H9 (cell line): ENCODE data around the gene FAM240A. TPM values are rescaled to one million over a fixed set of nuclear protein-coding genes. Genes with fewer than 3 reads are reported as not detected.

Source experiments
- DNase-seq: peaks from one replicate; pipeline ENCODE4 v3.0.0-alpha.2; 2017
- H2AFZ ChIP-seq: one replicate; pipeline ENCODE4 v1.6.1; 2013; ENCODE audit warnings: mild to moderate bottlenecking, low read length, control low read depth, moderate library complexity
- H2AK5ac ChIP-seq: 2 replicates; pipeline ENCODE4 v1.6.1; 2013; ENCODE audit warnings: low read length, control low read depth, mixed read lengths; ENCODE audit not compliant: insufficient read length
- H2BK120ac ChIP-seq: one replicate; pipeline ENCODE4 v1.6.1; 2013; ENCODE audit warnings: low read depth, mild to moderate bottlenecking, low read length, control low read depth, inconsistent platforms; ENCODE audit not compliant: poor library complexity, severe bottlenecking
- H2BK12ac ChIP-seq: 2 replicates; pipeline ENCODE4 v1.6.1; 2013; ENCODE audit warnings: low read length, control low read depth, mixed read lengths, low read depth; ENCODE audit not compliant: insufficient read length
- H2BK15ac ChIP-seq: 2 replicates; pipeline ENCODE4 v1.6.1; 2013; ENCODE audit warnings: low read depth, low read length, control low read depth
- H2BK20ac ChIP-seq: one replicate; pipeline ENCODE4 v1.6.1; 2013; ENCODE audit warnings: low read depth, mild to moderate bottlenecking, low read length, control low read depth, inconsistent platforms; ENCODE audit not compliant: poor library complexity, severe bottlenecking
- H2BK5ac ChIP-seq: 2 replicates; pipeline ENCODE4 v1.6.1; 2013; ENCODE audit warnings: low read length, control low read depth, mixed read lengths; ENCODE audit not compliant: insufficient read length
- H3K14ac ChIP-seq: 2 replicates; pipeline ENCODE4 v1.6.1; 2013; ENCODE audit warnings: low read length, control low read depth; ENCODE audit not compliant: insufficient read depth
- H3K18ac ChIP-seq: 2 replicates; pipeline ENCODE4 v1.6.1; 2013; ENCODE audit warnings: low read depth, mild to moderate bottlenecking, mixed read lengths, low read length, control low read depth; ENCODE audit not compliant: insufficient read length
- H3K23ac ChIP-seq: 2 replicates; pipeline ENCODE4 v1.6.1; 2013; ENCODE audit warnings: low read length, control low read depth, mixed read lengths, low read depth; ENCODE audit not compliant: insufficient read length
- H3K23me2 ChIP-seq: 2 replicates; pipeline ENCODE4 v1.6.1; 2013; ENCODE audit warnings: low read depth, mild to moderate bottlenecking, mixed read lengths, low read length, control low read depth; ENCODE audit not compliant: insufficient read length, poor library complexity, severe bottlenecking
- H3K27ac ChIP-seq: 2 replicates; pipeline ENCODE4 v1.5.1; 2013; ENCODE audit warnings: low read length, control low read depth, mixed read lengths, low read depth; ENCODE audit not compliant: insufficient read length
- H3K27me3 ChIP-seq: 2 replicates; pipeline ENCODE4 v1.6.1; 2013; ENCODE audit warnings: low read length, control low read depth, inconsistent platforms; ENCODE audit not compliant: insufficient read depth
- H3K4ac ChIP-seq: 2 replicates; pipeline ENCODE4 v1.6.1; 2013; ENCODE audit warnings: low read depth, mild to moderate bottlenecking, control low read depth, inconsistent platforms, low read length, moderate library complexity
- H3K4me1 ChIP-seq: 2 replicates; pipeline ENCODE4 v1.6.1; 2013; ENCODE audit warnings: low read length, control low read depth, inconsistent platforms; ENCODE audit not compliant: insufficient read depth
- H3K4me2 ChIP-seq: 2 replicates; pipeline ENCODE4 v1.6.1; 2013; ENCODE audit warnings: low read length, control low read depth, mixed read lengths; ENCODE audit not compliant: insufficient read length, insufficient read depth
- H3K56ac ChIP-seq: 2 replicates; pipeline ENCODE4 v1.6.1; 2013; ENCODE audit warnings: low read depth, mild to moderate bottlenecking, mixed read lengths, low read length, control low read depth; ENCODE audit not compliant: insufficient read length
- H3K79me1 ChIP-seq: 2 replicates; pipeline ENCODE4 v1.6.1; 2013; ENCODE audit warnings: low read depth, mild to moderate bottlenecking, moderate library complexity, low read length, control low read depth, inconsistent platforms; ENCODE audit not compliant: insufficient read depth, poor library complexity, severe bottlenecking
- H3K79me2 ChIP-seq: 2 replicates; pipeline ENCODE4 v1.6.1; 2013; ENCODE audit warnings: low read length, control low read depth, inconsistent platforms; ENCODE audit not compliant: insufficient read depth
- H3K9ac ChIP-seq: 2 replicates; pipeline ENCODE4 v1.6.1; 2013; ENCODE audit warnings: low read length, control low read depth, mixed read lengths; ENCODE audit not compliant: insufficient read length; ENCODE audit errors: extremely low read depth
- H3K9me3 ChIP-seq: one replicate; pipeline ENCODE4 v1.6.1; 2013; ENCODE audit warnings: low read depth, low read length, inconsistent platforms; ENCODE audit not compliant: control insufficient read depth
- H3T11ph ChIP-seq: one replicate; pipeline ENCODE4 v1.6.1; 2013; ENCODE audit warnings: mild to moderate bottlenecking, low read length, control low read depth, inconsistent platforms
- H4K20me1 ChIP-seq: one replicate; pipeline ENCODE4 v1.6.1; 2013; ENCODE audit not compliant: control insufficient read depth, insufficient read length, insufficient read depth
- H4K5ac ChIP-seq: 2 replicates; pipeline ENCODE4 v1.6.1; 2013; ENCODE audit warnings: low read depth, mild to moderate bottlenecking, mixed read lengths, low read length, control low read depth; ENCODE audit not compliant: insufficient read length
- H4K8ac ChIP-seq: replicated peaks from 2 replicates; pipeline ENCODE4 v1.6.1; 2013; ENCODE audit warnings: low read length, control low read depth, mixed read lengths, low read depth; ENCODE audit not compliant: insufficient read length
- H4K91ac ChIP-seq: 2 replicates; pipeline ENCODE4 v1.6.1; 2013; ENCODE audit warnings: low read depth, mild to moderate bottlenecking, moderate library complexity, mixed read lengths, low read length, control low read depth; ENCODE audit not compliant: insufficient read length
- H3K27ac Mint-ChIP-seq, 3 experiments: 2 replicates in 2 of 3; 3 replicates in 1 of 3; pipeline ENCODE4 v1.8.0; 2020 to 2021; ENCODE audit warnings: mixed read lengths in 3 of 3, mild to moderate bottlenecking in 1 of 3, moderate library complexity in 1 of 3
- H3K27me3 Mint-ChIP-seq: 2 replicates; pipeline ENCODE4 v1.8.0; 2021; ENCODE audit warnings: low read depth, mild to moderate bottlenecking, moderate library complexity, mixed read lengths
- H3K36me3 Mint-ChIP-seq, 3 experiments: 2 replicates in 2 of 3; 3 replicates in 1 of 3; pipeline ENCODE4 v1.8.0; 2020 to 2021; ENCODE audit warnings: low read depth in 3 of 3, mixed read lengths in 3 of 3; ENCODE audit not compliant: insufficient read depth in 1 of 3
- H3K4me1 Mint-ChIP-seq, 2 experiments: 2 replicates each; pipeline ENCODE4 v1.8.0; 2020; ENCODE audit warnings: mixed read lengths in 2 of 2
- H3K4me3 Mint-ChIP-seq, 2 experiments: 2 replicates in 1 of 2; 3 replicates in 1 of 2; pipeline ENCODE4 v1.8.0; 2020 to 2021; ENCODE audit warnings: mild to moderate bottlenecking in 2 of 2, mixed read lengths in 2 of 2, moderate library complexity in 1 of 2
- H3K9me3 Mint-ChIP-seq, 2 experiments: 2 replicates in 1 of 2; 3 replicates in 1 of 2; pipeline ENCODE4 v1.8.0; 2020; ENCODE audit warnings: mild to moderate bottlenecking in 2 of 2, mixed read lengths in 2 of 2, moderate library complexity in 1 of 2
- CTCF ChIP-seq: fragments of 200-600 bp; sonication (generic); conservative IDR thresholded peaks from 3 replicates; pipeline ENCODE4 v1.8.0; 2021; ENCODE audit warnings: antibody characterized with exemption, mild to moderate bottlenecking
- total RNA-seq: library from RNA; stranded (reverse); gene quantifications from 2 replicates; pipeline ENCODE4 v1.2.1, GENCODE V29; 2021

Gene FAM240A
- total RNA-seq, 1 experiment from 2014 or later, result 0.11 TPM

GRCh38 chr3:46639221-46639620, 26.9 kb downstream of the FAM240A start:
- H4K8ac ChIP-seq, result no peak overlapping the region
- H3K9ac ChIP-seq, result no peak overlapping the region
- H3K23me2 ChIP-seq, result no peaks in the 10 kb centered on the region
- no peak for TF ChIP-seq CTCF
- no peaks in the 10 kb centered on the region for H3K9me3 ChIP-seq
- H3K79me1 ChIP-seq, result no peaks in the 10 kb centered on the region
- no peaks in the 10 kb centered on the region for H4K20me1 ChIP-seq
- no peak overlapping the region for H4K91ac ChIP-seq
- H3T11ph ChIP-seq, result no peak overlapping the region
- no peak overlapping the region for H2BK20ac ChIP-seq
- H3K27me3 ChIP-seq, result no peaks in the 10 kb centered on the region
- no peak overlapping the region for H3K27ac ChIP-seq
- no peak overlapping the region for H2AK5ac ChIP-seq
- H3K4ac ChIP-seq, result no peak overlapping the region
- Mint-ChIP-seq H3K9me3 (peaks cover 8 to 14% of the 10 kb centered on the region in 2 experiments), H3K4me3 (no peak overlapping the region), H3K27me3 (peaks cover 2% of the 10 kb centered on the region; the same call in 1 of the 2 replicates), H3K4me1 (peaks cover 2 to 9% of the 10 kb centered on the region in 2 experiments; a peak in 3 of 4 replicates), H3K36me3 (peaks cover 0 to 8% (median 4%) of the 10 kb centered on the region in 3 experiments; a peak in 3 of 7 replicates), H3K27ac (no peak overlapping the region; a peak in 1 of 7 replicates)
- no peak overlapping the region for H3K18ac ChIP-seq
- H2BK12ac ChIP-seq, result no peak overlapping the region
- no peak overlapping the region for H3K14ac ChIP-seq
- H3K4me2 ChIP-seq, result no peak overlapping the region
- H2BK5ac ChIP-seq, result no peak overlapping the region
- no peak overlapping the region for H2BK15ac ChIP-seq
- no peaks in the 10 kb centered on the region; the same call in 1 of the 2 replicates for H3K4me1 ChIP-seq
- DNase-seq, result no peak
- H2BK120ac ChIP-seq, result no peak overlapping the region
- no peak overlapping the region for H3K23ac ChIP-seq
- no peak overlapping the region for H2AFZ ChIP-seq
- H3K79me2 ChIP-seq, result no peaks in the 10 kb centered on the region
- H3K56ac ChIP-seq, result no peak overlapping the region
- H4K5ac ChIP-seq, result no peak overlapping the region
